ENCODE measurements around the gene LRRC52. TPM values are rescaled to one million over a fixed set of nuclear protein-coding genes. Genes with fewer than 3 reads are reported as not detected.

The LRRC52 gene
- total and polyA plus RNA-seq, 2 of the 8 experiments (the other 6 are each of a cell fraction or from before 2014, with no cell fraction given) = 0.05 TPM; not detected in 1

- Histone ChIP-seq H3K36me3 (ENCODE audit: control insufficient read depth in 2 of 4, insufficient read depth in 4 of 4, low read length in 3 of 4) (no peaks in the 10 kb centered on the region), H4K5ac (ENCODE audit: insufficient read length, low read depth, low read length) (no peak overlapping the region), H3K56ac (replicated peaks; ENCODE audit: insufficient read length, low read depth, low read length) (no peak overlapping the region), H3K79me2 (ENCODE audit: control insufficient read depth in 1 of 2, insufficient read depth in 2 of 2, low read length in 2 of 2) (no peaks in the 10 kb centered on the region), H3K4me1 (replicated peaks in 1 of 4; ENCODE audit: control insufficient read depth in 3 of 4, insufficient read depth in 4 of 4, low read length in 3 of 4) (no peaks in the 10 kb centered on the region), H3K23me2 (ENCODE audit: low read depth, low read length) (no peaks in the 10 kb centered on the region), H2BK120ac (replicated peaks; ENCODE audit: low read depth, low read length) (no peak overlapping the region), H3K9me3 (ENCODE audit: insufficient read depth in 2 of 2, low read depth in 1 of 2, low read length in 1 of 2) (no peaks in the 10 kb centered on the region), H2BK15ac (ENCODE audit: low read length) (no peak overlapping the region), H2AK5ac (ENCODE audit: low read depth, low read length) (no peak overlapping the region), H3K4me2 (ENCODE audit: insufficient read depth in 1 of 2, low read depth in 2 of 2, low read length in 2 of 2) (no peak overlapping the region), H2BK12ac (ENCODE audit: low read depth, low read length) (no peak overlapping the region), H3K14ac (ENCODE audit: insufficient read length) (no peak overlapping the region), H3K27me3 (replicated peaks in 1 of 4; ENCODE audit: control insufficient read depth in 3 of 4, extremely low read depth in 1 of 4, insufficient read depth in 3 of 4, low read length in 3 of 4) (no peaks in the 10 kb centered on the region), H4K20me1 (replicated peaks in 1 of 2; ENCODE audit: control insufficient read depth in 1 of 2, insufficient read depth in 2 of 2, low read length in 2 of 2) (no peaks in the 10 kb centered on the region), H3K4me3 (ENCODE audit: extremely low read depth in 1 of 4, insufficient read depth in 2 of 4, low read depth in 3 of 4, low read length in 4 of 4) (no peak overlapping the region), H4K8ac (ENCODE audit: extremely low read depth, insufficient read depth, low read length) (no peak overlapping the region), H3K79me1 (ENCODE audit: low read depth, low read length) (no peaks in the 10 kb centered on the region), H3K23ac (ENCODE audit: insufficient read length) (no peak overlapping the region), H3K18ac (ENCODE audit: extremely low read depth, low read length) (no peak overlapping the region), H2AFZ (ENCODE audit: low read length) (no peak overlapping the region), H2BK5ac (ENCODE audit: low read depth, low read length) (no peak overlapping the region), H3K4ac (replicated peaks; ENCODE audit: insufficient read length, low read depth, low read length) (no peak overlapping the region), H4K91ac (replicated peaks; ENCODE audit: insufficient read length, low read length) (no peak overlapping the region), H3K27ac (ENCODE audit: low read depth, low read length) (no peak overlapping the region), H2BK20ac (ENCODE audit: low read length) (no peak overlapping the region), H3K9ac (replicated peaks in 1 of 4; ENCODE audit: extremely low read depth in 1 of 4, low read depth in 3 of 4, low read length in 3 of 4) (no peak overlapping the region)
- 76% methylated on average over 1 of the region's 1 CpG; no CpG with 5 or more reads in 1 of the 2 experiments for WGBS, 2 experiments (ENCODE audit: extremely low coverage in 1 of 2, insufficient coverage in 1 of 2, insufficient read length in 1 of 2, insufficient replicate concordance in 2 of 2, low coverage in 1 of 2, low lambda C conversion rate in 2 of 2, missing lambda C conversion rate in 1 of 2)
- FAIRE-seq = no peak
- TF ChIP-seq GABPA (IDR thresholded peaks at IDR 0.05; ENCODE audit: borderline replicate concordance, insufficient read depth, low read length) (no peak), JUND (IDR thresholded peaks at IDR 0.05; ENCODE audit: low read length) (no peak), SIX5 (IDR thresholded peaks at IDR 0.05; ENCODE audit: low read depth, low read length) (no peak), E2F6 (IDR thresholded peaks at IDR 0.05) (no peak), BRCA1 (IDR thresholded peaks at IDR 0.05; ENCODE audit: low read depth, low read length) (no peak), TCF12 (IDR thresholded peaks at IDR 0.05; ENCODE audit: low read depth, low read length) (no peak), BCL11A (IDR thresholded peaks at IDR 0.05; ENCODE audit: low read depth in 2 of 2, low read length in 2 of 2) (no peak)
- TF ChIP-seq, protein P1, sequence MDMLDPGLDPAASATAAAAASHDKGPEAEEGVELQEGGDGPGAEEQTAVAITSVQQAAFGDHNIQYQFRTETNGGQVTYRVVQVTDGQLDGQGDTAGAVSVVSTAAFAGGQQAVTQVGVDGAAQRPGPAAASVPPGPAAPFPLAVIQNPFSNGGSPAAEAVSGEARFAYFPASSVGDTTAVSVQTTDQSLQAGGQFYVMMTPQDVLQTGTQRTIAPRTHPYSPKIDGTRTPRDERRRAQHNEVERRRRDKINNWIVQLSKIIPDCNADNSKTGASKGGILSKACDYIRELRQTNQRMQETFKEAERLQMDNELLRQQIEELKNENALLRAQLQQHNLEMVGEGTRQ (IDR thresholded peaks at IDR 0.05; ENCODE audit: low read length) = no peak
- POLR2A ChIA-PET (ENCODE audit: partially characterized antibody) = no interaction called here
- no peak for DNase-seq (ENCODE audit: low read depth in 1 of 2, low spot score in 2 of 2)
- CTCF ChIA-PET (ENCODE audit: partially characterized antibody) = interaction anchor here (0.7 to 1.1 kb wide), 2 partner anchors 19 to 59 kb away, joined by 3 read pairs; no protein-coding TSS in a partner anchor
These were observed 30.0 kb downstream of the LRRC52 start for GRCh38 chr1:165573787-165574186.
